ENCODE results near the gene AKT3.

The AKT3 gene

DNA sequence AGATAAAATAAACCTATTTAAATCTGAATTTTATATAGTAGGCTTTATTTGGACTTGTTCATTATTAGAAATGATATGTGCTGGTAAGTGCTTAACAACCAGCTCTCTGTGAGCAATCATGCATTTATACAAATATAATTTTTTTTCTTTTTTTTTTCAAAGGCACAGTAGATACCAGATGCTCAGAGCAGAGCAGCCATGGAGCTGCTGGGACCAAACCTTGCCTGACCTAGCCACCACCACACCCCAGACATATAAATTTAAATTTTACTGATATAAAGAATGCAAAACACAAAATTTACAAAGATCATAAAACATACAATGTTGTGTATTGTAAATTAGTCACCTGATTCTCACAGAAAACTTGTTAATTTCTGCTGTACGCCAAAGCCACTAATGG lies 303.6 kb downstream of the AKT3 start:
- no peak for DNase-seq
- H3K36me3 ChIP-seq = peaks cover 21 to 31% (median 27%) of the 10 kb centered on the region in 3 donors
- TF ChIP-seq, protein P1, sequence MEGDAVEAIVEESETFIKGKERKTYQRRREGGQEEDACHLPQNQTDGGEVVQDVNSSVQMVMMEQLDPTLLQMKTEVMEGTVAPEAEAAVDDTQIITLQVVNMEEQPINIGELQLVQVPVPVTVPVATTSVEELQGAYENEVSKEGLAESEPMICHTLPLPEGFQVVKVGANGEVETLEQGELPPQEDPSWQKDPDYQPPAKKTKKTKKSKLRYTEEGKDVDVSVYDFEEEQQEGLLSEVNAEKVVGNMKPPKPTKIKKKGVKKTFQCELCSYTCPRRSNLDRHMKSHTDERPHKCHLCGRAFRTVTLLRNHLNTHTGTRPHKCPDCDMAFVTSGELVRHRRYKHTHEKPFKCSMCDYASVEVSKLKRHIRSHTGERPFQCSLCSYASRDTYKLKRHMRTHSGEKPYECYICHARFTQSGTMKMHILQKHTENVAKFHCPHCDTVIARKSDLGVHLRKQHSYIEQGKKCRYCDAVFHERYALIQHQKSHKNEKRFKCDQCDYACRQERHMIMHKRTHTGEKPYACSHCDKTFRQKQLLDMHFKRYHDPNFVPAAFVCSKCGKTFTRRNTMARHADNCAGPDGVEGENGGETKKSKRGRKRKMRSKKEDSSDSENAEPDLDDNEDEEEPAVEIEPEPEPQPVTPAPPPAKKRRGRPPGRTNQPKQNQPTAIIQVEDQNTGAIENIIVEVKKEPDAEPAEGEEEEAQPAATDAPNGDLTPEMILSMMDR (IDR thresholded peaks at IDR 0.05) = no peak
- H3K27me3 ChIP-seq = no peaks in the 10 kb centered on the region
- no peaks in the 10 kb centered on the region for H3K9me3 ChIP-seq
- intact Hi-C loops (cut with DNase I; ENCODE audit: low total_unique reads) = no loop called here
- H3K27ac ChIP-seq = no peak overlapping the region
- no peaks in the 10 kb centered on the region for H3K4me1 ChIP-seq
- H3K4me3 ChIP-seq = no peak overlapping the region

DNA sequence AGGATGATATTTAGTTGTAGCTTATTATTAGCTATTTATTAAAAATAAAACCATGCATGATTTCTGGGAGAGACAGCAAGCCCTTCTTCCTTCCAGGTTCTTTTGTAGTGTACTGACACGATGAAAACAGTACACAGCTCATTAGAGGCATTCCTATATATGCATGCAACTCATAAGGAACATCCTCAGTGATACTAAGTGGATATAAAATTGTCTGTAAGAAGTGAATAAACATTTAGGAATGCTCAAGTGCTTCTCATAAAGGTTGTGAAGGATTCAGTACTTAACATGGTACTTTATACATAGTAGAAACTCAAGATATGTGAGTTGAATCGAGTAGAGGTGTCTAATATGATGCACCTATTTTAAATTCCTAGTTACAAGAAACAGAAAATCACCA lies 306.5 kb downstream of the AKT3 start:
- Histone ChIP-seq H3K36me3 (peaks cover 13 to 23% (median 15%) of the 10 kb centered on the region in 3 donors), H3K4me3 (no peak overlapping the region), H3K27me3 (no peaks in the 10 kb centered on the region), H3K27ac (no peak overlapping the region), H3K9me3 (no peaks in the 10 kb centered on the region), H3K4me1 (no peaks in the 10 kb centered on the region)
- TF ChIP-seq, protein P1 (IDR thresholded peaks at IDR 0.05) = no peak
- intact Hi-C loops (cut with DNase I; ENCODE audit: low total_unique reads) = no loop called here
- DNase-seq = no peak

DNA sequence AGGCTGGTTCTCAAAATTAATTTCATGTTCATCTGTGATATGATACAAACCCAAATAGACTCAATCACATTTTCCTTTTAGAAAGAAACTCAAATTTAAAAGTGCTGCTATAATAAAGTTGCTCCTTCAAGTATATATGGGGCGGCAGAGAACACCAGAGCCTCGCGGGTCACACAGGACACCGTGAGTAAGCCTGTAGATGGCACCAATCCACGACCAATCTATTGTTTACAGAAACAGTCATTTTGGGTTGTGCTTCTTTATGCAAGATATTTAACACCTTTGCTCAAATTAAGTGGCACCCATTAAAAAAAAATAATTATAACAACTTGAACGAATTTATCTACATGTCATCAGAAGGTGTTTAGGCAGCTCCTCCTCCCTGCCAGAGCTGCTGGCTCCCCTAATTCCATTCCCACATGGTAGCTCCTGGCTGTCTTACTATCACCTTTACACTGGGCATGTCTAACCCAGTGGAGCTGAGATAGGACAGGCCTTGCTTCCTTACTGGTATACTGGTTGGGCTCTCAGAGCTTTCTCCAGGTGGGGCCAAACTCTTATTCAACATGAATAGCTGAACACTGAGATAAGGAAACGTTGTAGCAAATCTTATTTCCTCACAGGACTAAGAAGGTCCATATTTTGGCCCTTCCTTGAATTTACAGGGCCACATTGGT lies 307.2 kb downstream of the AKT3 start:
- DNase-seq = no peak
- H3K27ac ChIP-seq = no peak overlapping the region
- H3K4me1 ChIP-seq = no peaks in the 10 kb centered on the region
- H3K36me3 ChIP-seq = peaks cover 13 to 23% (median 15%) of the 10 kb centered on the region in 3 donors
- no peak overlapping the region for H3K4me3 ChIP-seq
- H3K27me3 ChIP-seq = no peaks in the 10 kb centered on the region
- intact Hi-C loops (cut with DNase I; ENCODE audit: low total_unique reads) = no loop called here
- TF ChIP-seq, protein P1 (IDR thresholded peaks at IDR 0.05) = no peak
- H3K9me3 ChIP-seq = no peaks in the 10 kb centered on the region

DNA sequence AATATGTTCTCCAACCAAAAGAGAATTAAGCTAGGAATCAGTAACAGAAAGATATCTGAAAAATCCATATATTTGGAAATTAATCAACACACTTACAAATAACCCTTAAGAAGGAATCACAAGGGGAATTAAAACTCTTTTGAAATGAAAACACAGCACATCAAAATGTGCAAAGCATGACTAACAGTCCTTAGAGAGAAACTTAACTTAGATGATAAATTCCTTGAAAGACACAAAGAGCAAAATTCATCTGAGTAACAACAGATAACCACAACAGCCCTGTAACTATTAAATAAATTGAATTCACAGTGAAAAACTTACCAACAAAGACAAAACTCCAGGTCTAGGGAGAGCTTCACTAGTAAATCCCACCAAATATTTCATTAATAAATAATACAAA lies 310.4 kb downstream of the AKT3 start:
- intact Hi-C loops (cut with DNase I; ENCODE audit: low total_unique reads) = no loop called here
- no peak for DNase-seq
- H3K27me3 ChIP-seq = no peaks in the 10 kb centered on the region

DNA sequence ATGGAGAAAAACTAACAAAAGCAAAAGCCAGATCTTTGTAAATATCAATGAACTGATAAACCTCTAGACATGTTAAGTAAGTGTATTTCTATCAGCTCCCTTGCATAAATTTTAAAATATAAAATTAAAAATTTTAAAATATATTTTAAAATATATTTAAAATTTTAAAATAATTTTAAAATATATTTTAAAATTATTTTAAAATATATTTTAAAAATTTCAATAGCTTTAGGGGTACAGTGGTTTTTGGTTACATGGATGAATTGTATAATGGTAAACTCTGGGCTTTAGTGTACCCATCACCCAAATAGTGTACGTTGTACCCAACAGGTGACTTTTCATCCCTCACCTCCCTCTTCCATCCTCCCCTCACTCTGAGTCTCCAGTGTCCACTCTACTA lies 315.0 kb downstream of the AKT3 start:
- intact Hi-C loops (cut with DNase I; ENCODE audit: low total_unique reads) = no loop called here
- Histone ChIP-seq H3K27ac (no peak overlapping the region), H3K27me3 (no peaks in the 10 kb centered on the region), H3K4me3 (no peak overlapping the region), H3K36me3 (peaks cover 0 to 1% (median 0%) of the 10 kb centered on the region in 3 donors), H3K9me3 (no peaks in the 10 kb centered on the region), H3K4me1 (no peaks in the 10 kb centered on the region)
- TF ChIP-seq, protein P1 (IDR thresholded peaks at IDR 0.05) = no peak
- no peak for DNase-seq

More for the DNA sequence above, 310.4 kb downstream of the AKT3 start:
- H3K4me3 ChIP-seq = no peak overlapping the region
- H3K9me3 ChIP-seq = no peaks in the 10 kb centered on the region
- TF ChIP-seq, protein P1 (IDR thresholded peaks at IDR 0.05) = no peak
- no peaks in the 10 kb centered on the region for H3K4me1 ChIP-seq
- H3K27ac ChIP-seq = no peak overlapping the region
- peaks cover 13 to 15% (median 14%) of the 10 kb centered on the region in 3 donors for H3K36me3 ChIP-seq

Measured in tibial artery (tissue), 4 donors.